ENCODE data around the gene ADPGK. TPM values are rescaled to one million over a fixed set of nuclear protein-coding genes. Genes with fewer than 3 reads are reported as not detected.
A peak's percentile ranks its signal among the peaks of the same experiment; 100 is the strongest.

The ADPGK gene
- total and polyA plus RNA-seq, 8 donors, result 54.8 to 89.6 (median 75.0) TPM

DNA sequence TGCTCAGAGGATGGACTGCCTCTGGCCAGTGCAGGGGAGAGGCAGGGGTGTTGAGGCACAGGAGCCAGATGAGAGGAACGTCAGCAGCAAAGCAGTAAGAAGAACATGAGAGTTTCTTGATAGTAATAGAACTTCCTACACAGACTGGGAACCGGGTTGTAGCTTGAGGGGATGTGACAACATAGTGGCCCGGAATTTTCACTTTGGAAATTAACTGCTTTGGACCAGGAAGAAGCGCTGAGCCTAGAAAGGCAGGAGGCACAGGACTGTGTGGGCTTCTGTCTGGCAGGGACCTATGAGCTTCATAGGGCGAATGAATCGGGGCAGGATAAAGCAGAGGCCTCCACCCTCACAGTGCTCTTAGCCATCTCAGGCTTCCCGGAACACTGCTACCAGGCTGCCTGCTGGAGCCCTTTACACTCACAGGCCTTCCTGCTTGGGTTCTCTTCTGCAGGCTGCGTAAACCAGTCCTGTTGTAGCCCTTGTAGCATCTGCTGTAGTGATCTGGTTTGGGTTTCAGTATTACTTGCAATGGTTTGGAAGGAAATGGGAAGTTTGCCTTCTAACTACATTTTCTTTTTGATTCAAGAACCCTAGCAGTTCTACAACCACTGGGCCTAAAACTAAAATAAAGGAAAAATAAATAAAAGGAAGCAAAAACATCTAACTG lies 3.3 kb upstream of the ADPGK start:
- ATAC-seq (no peak), DNase-seq (no peak)
- H3K27me3 ChIP-seq, result no peaks in the 10 kb centered on the region
- no peak overlapping the region for H3K27ac ChIP-seq
- H3K9me3 ChIP-seq, result no peaks in the 10 kb centered on the region
- TF ChIP-seq, protein P1, sequence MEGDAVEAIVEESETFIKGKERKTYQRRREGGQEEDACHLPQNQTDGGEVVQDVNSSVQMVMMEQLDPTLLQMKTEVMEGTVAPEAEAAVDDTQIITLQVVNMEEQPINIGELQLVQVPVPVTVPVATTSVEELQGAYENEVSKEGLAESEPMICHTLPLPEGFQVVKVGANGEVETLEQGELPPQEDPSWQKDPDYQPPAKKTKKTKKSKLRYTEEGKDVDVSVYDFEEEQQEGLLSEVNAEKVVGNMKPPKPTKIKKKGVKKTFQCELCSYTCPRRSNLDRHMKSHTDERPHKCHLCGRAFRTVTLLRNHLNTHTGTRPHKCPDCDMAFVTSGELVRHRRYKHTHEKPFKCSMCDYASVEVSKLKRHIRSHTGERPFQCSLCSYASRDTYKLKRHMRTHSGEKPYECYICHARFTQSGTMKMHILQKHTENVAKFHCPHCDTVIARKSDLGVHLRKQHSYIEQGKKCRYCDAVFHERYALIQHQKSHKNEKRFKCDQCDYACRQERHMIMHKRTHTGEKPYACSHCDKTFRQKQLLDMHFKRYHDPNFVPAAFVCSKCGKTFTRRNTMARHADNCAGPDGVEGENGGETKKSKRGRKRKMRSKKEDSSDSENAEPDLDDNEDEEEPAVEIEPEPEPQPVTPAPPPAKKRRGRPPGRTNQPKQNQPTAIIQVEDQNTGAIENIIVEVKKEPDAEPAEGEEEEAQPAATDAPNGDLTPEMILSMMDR (IDR thresholded peaks at IDR 0.05), result no peak
- H3K36me3 ChIP-seq, result no peaks in the 10 kb centered on the region
- peaks cover 3 to 16% of the 10 kb centered on the region in 2 donors for H3K4me1 ChIP-seq
- intact Hi-C loops (cut with DNase I), result no loop called here
- H3K4me3 ChIP-seq, result no peak overlapping the region

GRCh38 chr15:72786242-72786641 lies 2.7 kb upstream of the ADPGK start:
- H3K27ac ChIP-seq, result no peak overlapping the region
- H3K27me3 ChIP-seq, result no peaks in the 10 kb centered on the region
- H3K4me3 ChIP-seq, result no peak overlapping the region
- H3K36me3 ChIP-seq, result no peaks in the 10 kb centered on the region
- intact Hi-C loops (cut with DNase I), result no loop called here
- ATAC-seq (no peak), DNase-seq (no peak)
- H3K9me3 ChIP-seq, result no peaks in the 10 kb centered on the region
- peaks cover 5 to 22% of the 10 kb centered on the region in 2 donors for H3K4me1 ChIP-seq
- TF ChIP-seq, protein P1 (IDR thresholded peaks at IDR 0.05), result no peak

DNA sequence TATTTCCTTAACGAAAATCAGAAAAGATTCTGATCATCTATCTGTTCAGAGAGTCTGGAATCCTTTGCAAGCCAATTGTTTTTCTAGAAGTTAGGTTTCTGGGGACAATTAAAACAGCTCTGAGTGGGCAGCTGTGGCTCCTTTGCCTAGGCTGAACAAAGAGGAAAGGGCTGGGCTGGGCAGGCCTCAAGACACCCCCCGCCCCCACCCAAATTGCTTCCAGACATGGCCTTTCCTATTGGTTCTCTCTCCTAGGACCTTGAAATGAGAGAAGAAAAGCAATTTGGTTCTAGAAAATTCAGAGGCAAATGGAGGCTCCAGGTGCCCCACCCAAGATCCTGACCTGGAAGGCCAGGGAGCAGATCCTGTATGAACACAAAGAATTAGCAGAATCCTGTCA lies 2.3 kb upstream of the ADPGK start:
- H3K36me3 ChIP-seq, result no peaks in the 10 kb centered on the region
- H3K4me1 ChIP-seq, result peaks cover 5 to 26% of the 10 kb centered on the region in 2 donors
- H3K9me3 ChIP-seq, result no peaks in the 10 kb centered on the region
- H3K27me3 ChIP-seq, result no peaks in the 10 kb centered on the region
- DNase-seq, result no peak
- intact Hi-C loops (cut with DNase I), result no loop called here
- no peak overlapping the region for H3K27ac ChIP-seq
- H3K4me3 ChIP-seq, result no peak overlapping the region
- TF ChIP-seq, protein P1 (IDR thresholded peaks at IDR 0.05), result no peak
- no peak for ATAC-seq

- DNase-seq (peak in 3 of 4 donors; percentile 41 to 75 (median 46)), ATAC-seq (no peak)
- Histone ChIP-seq H3K4me1 (peaks cover 5 to 30% of the 10 kb centered on the region in 2 donors), H3K27ac (peak overlapping the region; percentile 96 to 100), H3K9me3 (no peaks in the 10 kb centered on the region), H3K27me3 (no peaks in the 10 kb centered on the region), H3K4me3 (no peak overlapping the region), H3K36me3 (no peaks in the 10 kb centered on the region)
- TF ChIP-seq, protein P1 (IDR thresholded peaks at IDR 0.05), result no peak
- intact Hi-C loops (cut with DNase I), result no loop called here
Observed at GRCh38 chr15:72785432-72785831, 1.9 kb upstream of the ADPGK start.

DNA sequence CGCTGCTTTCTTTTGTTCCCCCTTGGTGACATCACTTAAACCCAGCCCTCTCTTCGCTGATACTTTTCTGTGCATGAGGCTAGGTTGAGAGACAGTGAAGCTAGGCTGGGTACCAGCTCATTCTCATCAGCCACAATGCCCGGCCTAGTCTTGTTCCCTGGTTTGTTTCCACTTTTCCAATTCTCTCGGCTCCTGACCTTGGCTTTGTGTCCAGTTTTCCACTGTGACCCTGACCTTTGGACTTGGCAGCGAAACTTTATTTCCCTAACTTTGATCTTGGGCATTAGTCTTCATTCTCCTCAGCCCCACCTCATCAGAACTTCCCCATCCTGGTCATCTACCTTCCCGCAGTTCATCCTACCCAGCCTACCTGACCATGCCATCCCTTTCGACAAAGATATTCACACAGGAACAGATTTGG lies 908 bp upstream of the ADPGK start:
- Histone ChIP-seq H3K4me1 (peaks cover 5 to 40% of the 10 kb centered on the region in 2 donors), H3K9me3 (no peaks in the 10 kb centered on the region), H3K4me3 (peak overlapping the region; percentile 99 to 100), H3K36me3 (peaks cover 0 to 5% of the 10 kb centered on the region in 2 donors), H3K27me3 (no peaks in the 10 kb centered on the region), H3K27ac (peak overlapping the region; percentile 96 to 100)
- TF ChIP-seq, protein P1 (IDR thresholded peaks at IDR 0.05), result no peak
- no peak for ATAC-seq
- no peak for DNase-seq
- intact Hi-C loops (cut with DNase I), result no loop called here
